GM19324 (cell line): Measurements from ENCODE around the gene PTPN20.
"Not testable (repeated sequence)": the region's sequence is repeated elsewhere in the genome, so short reads cannot be mapped to it uniquely, and the experiment has no call there.

Experiments used
- ATAC-seq: cut with Tn5 transposase; IDR thresholded peaks from one replicate; pipeline ENCODE4 v1.9.1; 2021; ENCODE audit warnings: mild to moderate bottlenecking, moderate library complexity; ENCODE audit not compliant: unreplicated experiment, low FRiP score

PTPN20 gene

DNA sequence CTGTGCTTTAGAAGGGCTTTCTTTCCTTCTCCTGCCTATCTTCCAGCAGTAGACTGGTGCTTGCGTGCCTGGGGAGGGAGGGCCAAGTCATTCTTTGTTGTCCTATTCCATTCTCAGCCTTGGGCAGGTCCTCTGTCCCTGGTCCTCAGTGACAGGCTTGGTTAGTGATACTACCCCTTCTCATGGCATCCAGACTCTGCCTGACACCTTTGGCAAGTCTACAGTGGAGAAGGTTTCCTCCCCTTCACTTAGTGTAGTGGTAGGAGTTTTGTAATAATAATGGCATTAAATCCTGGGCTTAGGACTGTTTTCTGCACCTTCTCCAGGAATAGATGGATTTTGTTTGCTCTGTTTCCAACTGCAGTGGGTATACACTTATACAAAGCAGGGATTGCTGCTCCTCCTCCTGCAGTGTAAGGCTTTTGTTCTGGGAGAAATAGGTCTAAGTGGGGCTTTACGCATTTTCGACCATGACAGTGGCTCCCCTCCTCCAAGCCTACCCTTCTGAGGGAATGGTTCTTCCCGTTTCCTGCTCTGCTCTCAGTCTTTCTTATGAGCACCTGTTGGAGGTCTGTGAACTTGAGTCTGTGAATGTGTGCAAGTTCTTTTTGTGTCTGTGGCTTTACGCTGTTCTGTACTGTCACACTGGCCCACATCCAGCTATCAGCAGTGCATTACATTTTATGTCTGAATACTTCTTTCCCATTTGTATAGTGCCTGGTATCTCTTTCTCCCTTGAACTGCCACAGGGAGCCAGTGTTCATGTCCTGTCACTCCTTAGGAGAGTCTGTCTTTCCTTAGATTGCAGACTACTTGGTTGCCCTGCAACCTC lies 37.7 kb downstream of the PTPN20 start:
- ATAC-seq: not testable (repeated sequence)

DNA sequence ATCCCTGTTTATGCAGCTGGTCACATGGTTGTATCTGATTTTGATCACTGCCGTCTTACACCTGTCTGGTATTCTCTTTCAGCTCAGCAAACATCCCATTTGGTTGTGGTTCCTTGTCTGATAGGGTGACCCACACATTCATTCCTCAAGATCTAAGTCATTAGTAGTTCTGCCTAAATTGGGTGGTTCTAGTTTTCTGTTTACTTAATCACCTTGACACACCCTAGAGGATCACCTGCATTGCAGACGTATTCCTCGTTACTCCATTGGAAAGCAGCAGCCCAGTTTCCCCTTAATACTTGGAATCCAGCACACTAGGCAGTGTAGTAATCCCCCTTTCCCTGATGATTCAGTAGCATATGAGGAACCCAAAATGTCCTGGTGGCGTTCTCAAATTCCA lies 41.3 kb downstream of the PTPN20 start:
- ATAC-seq: not testable (repeated sequence)

- ATAC-seq: not testable (repeated sequence)
These were observed 49.5 kb downstream of the PTPN20 start for GRCh38 chr10:46960742-46961141.

- ATAC-seq: not testable (repeated sequence)
These were observed 52.1 kb downstream of the PTPN20 start for GRCh38 chr10:46963356-46963755.

GRCh38 chr10:46967013-46967412 lies 55.8 kb downstream of the PTPN20 start:
- not testable (repeated sequence) for ATAC-seq

- not testable (repeated sequence) for ATAC-seq
These were observed 69.0 kb downstream of the PTPN20 start for GRCh38 chr10:46980223-46980622.

DNA sequence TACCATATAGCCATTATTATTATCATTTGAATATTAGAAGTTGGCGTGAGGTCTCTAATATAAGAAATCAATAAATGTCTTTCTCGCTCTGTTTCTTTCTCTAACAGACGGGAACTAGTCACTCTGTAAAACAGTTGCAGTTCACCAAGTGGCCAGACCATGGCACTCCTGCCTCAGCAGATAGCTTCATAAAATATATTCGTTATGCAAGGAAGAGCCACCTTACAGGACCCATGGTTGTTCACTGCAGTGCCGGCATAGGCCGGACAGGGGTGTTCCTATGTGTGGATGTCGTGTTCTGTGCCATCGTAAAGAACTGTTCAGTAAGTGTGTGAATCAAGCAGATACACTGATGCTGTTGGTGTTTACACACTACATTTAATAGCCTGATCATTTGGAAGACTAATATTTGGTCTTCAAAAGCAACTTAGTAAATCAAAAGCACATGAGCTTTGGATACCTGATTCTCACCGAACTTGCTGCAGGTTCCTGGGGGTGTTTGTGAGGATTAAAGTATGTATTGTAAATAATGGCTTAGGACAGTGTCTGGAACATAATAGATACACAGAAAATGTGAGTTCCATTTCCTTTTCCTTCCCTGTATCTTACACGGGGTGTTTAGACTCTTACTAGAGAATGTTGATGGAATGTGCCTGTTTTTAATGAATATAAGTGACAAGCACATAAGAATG lies 76.2 kb downstream of the PTPN20 start:
- ATAC-seq: peak; percentile 80

DNA sequence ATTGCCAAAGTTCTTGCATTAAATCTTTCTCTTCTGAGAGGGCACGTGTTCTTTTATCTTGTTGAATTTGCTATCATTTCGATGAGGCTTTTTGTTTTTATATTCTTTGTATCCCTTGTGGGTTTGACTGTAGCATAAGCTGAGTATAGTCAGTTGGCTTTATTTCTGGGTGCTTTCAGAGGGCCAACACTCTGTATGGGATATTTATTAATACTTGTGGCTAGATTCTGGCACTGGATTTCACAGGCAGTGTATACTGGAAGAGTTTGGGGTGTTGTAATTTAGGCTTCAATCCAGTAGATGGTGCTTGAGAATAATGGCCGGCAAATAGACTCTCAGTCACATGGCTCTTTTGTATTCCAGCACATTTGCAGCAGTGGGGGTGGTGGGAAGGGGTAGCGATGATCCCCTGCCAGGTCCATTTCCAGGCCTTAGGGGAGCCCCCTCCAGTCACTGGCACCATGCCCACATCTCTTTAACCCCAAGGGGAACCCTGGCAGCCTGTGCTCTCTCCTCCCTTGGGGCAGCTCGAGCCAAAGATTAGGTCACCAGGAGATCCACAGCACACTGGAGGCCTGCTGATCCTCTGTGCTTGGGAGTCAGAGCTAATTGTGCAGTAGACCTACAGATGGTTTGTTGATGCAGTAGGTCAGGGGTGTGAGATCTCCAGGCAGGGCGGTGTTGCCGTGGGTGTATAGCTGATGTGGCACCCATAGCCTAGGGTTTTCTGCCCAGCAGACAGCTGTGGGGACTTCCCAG lies 81.8 kb downstream of the PTPN20 start:
- no peak for ATAC-seq

DNA sequence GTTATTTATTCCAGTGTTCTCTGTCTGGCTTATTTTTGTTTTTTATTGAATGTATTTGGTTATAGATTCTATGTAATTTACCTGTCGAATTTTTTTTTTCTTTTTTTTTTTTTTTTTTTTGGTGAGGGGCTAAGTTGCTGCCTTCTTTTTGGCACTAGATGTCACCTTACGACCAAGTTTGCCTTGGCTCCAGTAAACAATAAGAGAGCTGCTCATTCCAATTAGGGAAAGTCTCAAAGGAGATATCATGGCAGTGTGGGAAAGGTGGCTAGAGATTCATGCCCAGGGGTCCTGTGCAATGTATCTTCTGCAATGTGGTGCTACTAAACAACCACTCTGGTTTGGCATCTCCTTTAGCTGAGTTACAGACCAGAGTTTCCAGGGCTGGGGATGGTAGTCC lies 84.0 kb downstream of the PTPN20 start:
- ATAC-seq: no peak

GRCh38 chr10:46998192-46998591 lies 87.0 kb downstream of the PTPN20 start:
- ATAC-seq: no peak

DNA sequence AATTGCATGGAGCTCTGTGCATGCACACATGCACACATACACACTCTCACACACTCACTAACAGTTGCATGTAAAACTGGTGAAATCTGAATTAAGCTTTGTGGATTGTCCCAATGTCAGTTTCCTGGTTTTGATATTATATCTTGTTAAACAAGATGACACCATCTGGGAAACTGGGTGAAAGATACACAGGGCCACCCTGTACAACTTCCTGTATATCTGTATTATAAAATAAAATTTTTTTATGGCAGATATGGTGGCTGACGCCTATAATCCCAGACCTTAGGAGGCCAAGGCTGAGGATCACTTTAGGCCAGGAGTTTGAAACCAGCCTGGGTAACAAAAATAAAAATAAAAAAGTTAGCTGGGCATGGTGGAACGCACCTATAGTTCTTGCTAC lies 87.4 kb downstream of the PTPN20 start:
- ATAC-seq: no peak

- ATAC-seq: no peak
These were observed 88.0 kb downstream of the PTPN20 start for GRCh38 chr10:46999217-46999616.

- no peak for ATAC-seq
These were observed 97.5 kb downstream of the PTPN20 start for GRCh38 chr10:47008769-47009168.

DNA sequence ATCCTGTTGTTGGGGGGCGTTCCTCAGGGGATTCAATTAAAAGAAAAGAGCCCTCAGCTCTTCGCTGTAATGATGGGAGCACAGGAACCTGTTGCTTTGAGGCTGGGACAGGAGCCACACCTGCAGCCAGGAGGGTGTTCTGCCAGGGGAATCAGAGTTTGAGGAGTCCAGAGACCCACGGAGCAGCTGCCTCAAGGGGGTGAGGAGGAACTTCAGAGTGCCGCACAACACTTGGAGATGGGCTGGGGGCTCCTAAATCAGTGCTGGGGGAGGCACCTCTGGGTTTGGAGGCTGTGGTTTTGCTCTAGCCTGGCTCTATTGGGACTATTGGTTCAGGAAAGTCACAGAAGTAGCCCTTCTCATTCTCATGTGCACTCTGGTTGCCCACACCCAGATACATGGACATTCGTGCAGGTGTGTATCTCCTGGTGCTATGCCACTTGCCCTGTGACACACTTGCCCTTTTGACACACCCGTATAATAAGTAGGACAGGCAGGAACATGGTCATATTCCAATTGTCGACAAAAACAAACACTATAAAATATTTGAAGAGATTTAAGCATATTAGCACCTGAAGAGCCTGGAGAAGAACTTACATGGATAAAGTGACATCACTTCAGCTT lies 98.1 kb downstream of the PTPN20 start:
- ATAC-seq: no peak

GRCh38 chr10:47010036-47010435 lies 98.8 kb downstream of the PTPN20 start:
- no peak for ATAC-seq

- ATAC-seq: no peak
These were observed 101.0 kb downstream of the PTPN20 start for GRCh38 chr10:47012214-47012613.

- ATAC-seq: no peak
These were observed 102.4 kb downstream of the PTPN20 start for GRCh38 chr10:47013507-47014154.

- no peak for ATAC-seq
These were observed 104.2 kb downstream of the PTPN20 start for GRCh38 chr10:47015404-47015803.

DNA sequence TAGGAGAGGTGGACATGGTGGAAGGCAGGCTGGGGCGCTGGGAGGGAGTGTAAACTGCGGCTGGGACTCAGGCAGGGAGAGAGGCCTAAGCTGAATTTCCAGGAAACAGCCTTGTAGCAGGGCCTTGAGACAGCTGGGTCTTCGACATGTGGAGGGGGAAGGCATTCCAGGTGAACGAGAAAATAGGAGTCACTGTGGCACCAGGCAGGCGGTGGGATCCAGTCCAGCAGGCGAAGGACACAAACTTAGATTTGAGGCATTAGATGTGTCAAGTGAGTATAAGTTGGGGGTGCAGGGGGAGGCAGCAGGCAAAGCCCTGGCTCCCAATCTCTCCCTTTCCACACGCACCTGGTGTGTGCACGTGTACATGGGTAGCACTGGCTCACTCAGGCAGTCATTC lies 105.3 kb downstream of the PTPN20 start:
- no peak for ATAC-seq

DNA sequence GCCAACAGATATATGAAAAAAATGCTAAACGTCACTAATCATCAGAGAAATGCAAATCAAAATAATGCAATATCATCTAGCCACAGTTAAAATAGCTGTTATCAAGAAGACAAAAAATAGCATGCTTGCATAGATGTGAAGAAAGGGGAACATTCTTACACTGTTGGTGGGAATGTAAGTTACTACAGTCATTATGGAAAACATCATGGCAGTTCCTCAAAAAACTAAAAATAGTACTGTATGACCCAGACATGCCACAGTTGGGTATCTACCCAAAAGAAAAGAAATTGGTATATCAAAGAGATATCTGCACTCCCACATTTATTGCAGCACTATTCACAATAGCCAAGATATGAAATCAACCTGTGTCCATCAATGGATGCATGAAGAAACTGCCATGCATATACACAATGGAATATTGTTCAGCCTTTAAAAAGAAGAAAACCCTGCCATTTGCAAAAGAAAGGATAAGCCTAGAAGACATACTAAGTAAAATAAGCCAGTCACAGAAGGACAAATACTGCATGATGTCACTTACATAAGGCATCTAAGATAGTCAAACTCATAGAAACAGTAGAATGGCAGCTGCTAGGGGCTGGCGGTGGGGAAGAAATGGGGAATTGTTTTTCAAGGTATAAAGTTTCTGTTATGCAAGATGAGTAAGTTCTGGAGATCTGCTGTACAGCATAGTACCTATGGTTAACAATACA lies 107.0 kb downstream of the PTPN20 start:
- ATAC-seq: no peak
